Measurements from ENCODE around the gene EIF4E1B. TPM values are rescaled to one million over a fixed set of nuclear protein-coding genes. Genes with fewer than 3 reads are reported as not detected.

EIF4E1B gene
- total and polyA plus RNA-seq, 2 experiments from 2014 or later, result not detected

GRCh38 chr5:176620333-176620981 is 10.0 kb upstream of the EIF4E1B start:
- Histone ChIP-seq H3K4me3 (peak overlapping the region; percentile 12; the same call in 1 of the 2 replicates), H3K4me1 (ENCODE audit: insufficient read depth) (peaks cover 2% of the 10 kb centered on the region), H3K9me2 (ENCODE audit: insufficient read depth) (no peaks in the 10 kb centered on the region), H2AFZ (no peak overlapping the region), H3K36me3 (ENCODE audit: low read depth) (no peaks in the 10 kb centered on the region), H3K27ac (no peak overlapping the region), H3F3A (ENCODE audit: insufficient read depth) (no peaks in the 10 kb centered on the region), H4K20me1 (ENCODE audit: insufficient read depth) (no peaks in the 10 kb centered on the region), H3K79me2 (ENCODE audit: insufficient read depth) (no peaks in the 10 kb centered on the region), H3K9me3 (ENCODE audit: low read depth) (no peaks in the 10 kb centered on the region), H3K27me3 (replicated peaks; ENCODE audit: insufficient read depth) (peaks cover 15% of the 10 kb centered on the region), H3K4me2 (ENCODE audit: unreplicated experiment) (peak overlapping the region; percentile 53), H3K9ac (no peak overlapping the region)
- WGBS, 2 experiments (ENCODE audit: low coverage in 1 of 2, low lambda C conversion rate in 2 of 2, missing lambda C conversion rate in 2 of 2), result 32 to 45% methylated on average over 22 to 32 of the region's 32 CpGs
- in situ Hi-C loops (cut with MboI), result no loop called here
- DNase-seq, result peak; percentile 24
- TF ChIP-seq EZH2 (IDR thresholded peaks at IDR 0.05; ENCODE audit: insufficient read depth, poor library complexity, severe bottlenecking), result no peak
- no peak for TF ChIP-seq EZH2phosphoT487 (IDR thresholded peaks at IDR 0.05; ENCODE audit: insufficient read depth, low read depth)

- Histone ChIP-seq H3K4me2 (ENCODE audit: unreplicated experiment) (no peak overlapping the region), H3K27me3 (replicated peaks; ENCODE audit: insufficient read depth) (peaks cover 15% of the 10 kb centered on the region), H3K9ac (no peak overlapping the region), H3K27ac (no peak overlapping the region), H3K36me3 (ENCODE audit: low read depth) (no peaks in the 10 kb centered on the region), H3K9me3 (ENCODE audit: low read depth) (no peaks in the 10 kb centered on the region), H3F3A (ENCODE audit: insufficient read depth) (no peaks in the 10 kb centered on the region), H4K20me1 (ENCODE audit: insufficient read depth) (no peaks in the 10 kb centered on the region), H3K4me3 (no peak overlapping the region), H3K9me2 (ENCODE audit: insufficient read depth) (no peaks in the 10 kb centered on the region), H3K79me2 (ENCODE audit: insufficient read depth) (no peaks in the 10 kb centered on the region), H2AFZ (no peak overlapping the region), H3K4me1 (ENCODE audit: insufficient read depth) (no peaks in the 10 kb centered on the region)
- 62 to 64% methylated on average over 13 of the region's 13 CpGs for WGBS, 2 experiments (ENCODE audit: low coverage in 1 of 2, low lambda C conversion rate in 2 of 2, missing lambda C conversion rate in 2 of 2)
- DNase-seq, result no peak
- in situ Hi-C loops (cut with MboI), result no loop called here
- TF ChIP-seq EZH2phosphoT487 (IDR thresholded peaks at IDR 0.05; ENCODE audit: insufficient read depth, low read depth), result no peak
- no peak for TF ChIP-seq EZH2 (IDR thresholded peaks at IDR 0.05; ENCODE audit: insufficient read depth, poor library complexity, severe bottlenecking)
Observed at GRCh38 chr5:176621661-176622079, 8.8 kb upstream of the EIF4E1B start.

- Histone ChIP-seq H3F3A (ENCODE audit: insufficient read depth) (no peaks in the 10 kb centered on the region), H3K4me1 (ENCODE audit: insufficient read depth) (no peaks in the 10 kb centered on the region), H3K36me3 (ENCODE audit: low read depth) (no peaks in the 10 kb centered on the region), H3K9ac (no peak overlapping the region), H3K4me2 (ENCODE audit: unreplicated experiment) (no peak overlapping the region), H3K4me3 (no peak overlapping the region), H3K27me3 (replicated peaks; ENCODE audit: insufficient read depth) (peaks cover 20% of the 10 kb centered on the region), H3K79me2 (ENCODE audit: insufficient read depth) (no peaks in the 10 kb centered on the region), H3K9me2 (ENCODE audit: insufficient read depth) (no peaks in the 10 kb centered on the region), H4K20me1 (ENCODE audit: insufficient read depth) (no peaks in the 10 kb centered on the region), H3K27ac (no peak overlapping the region), H2AFZ (no peak overlapping the region), H3K9me3 (ENCODE audit: low read depth) (no peaks in the 10 kb centered on the region)
- no peak for TF ChIP-seq EZH2phosphoT487 (IDR thresholded peaks at IDR 0.05; ENCODE audit: insufficient read depth, low read depth)
- no peak for TF ChIP-seq EZH2 (IDR thresholded peaks at IDR 0.05; ENCODE audit: insufficient read depth, poor library complexity, severe bottlenecking)
- WGBS, 2 experiments (ENCODE audit: low coverage in 1 of 2, low lambda C conversion rate in 2 of 2, missing lambda C conversion rate in 2 of 2), result 63 to 72% methylated on average over 4 of the region's 4 CpGs
- no peak for DNase-seq
- in situ Hi-C loops (cut with MboI), result no loop called here
Observed at GRCh38 chr5:176624142-176624541, 6.3 kb upstream of the EIF4E1B start.

- H3K4me3 ChIP-seq, result no peak overlapping the region
- H3F3A ChIP-seq (ENCODE audit: insufficient read depth), result no peaks in the 10 kb centered on the region
- H3K27me3 ChIP-seq (replicated peaks; ENCODE audit: insufficient read depth), result peaks cover 21% of the 10 kb centered on the region
- H3K27ac ChIP-seq, result no peak overlapping the region
- in situ Hi-C loops (cut with MboI), result no loop called here
- 50 to 53% methylated on average over 9 of the region's 9 CpGs for WGBS, 2 experiments (ENCODE audit: low coverage in 1 of 2, low lambda C conversion rate in 2 of 2, missing lambda C conversion rate in 2 of 2)
- H3K9ac ChIP-seq, result no peak overlapping the region
- no peaks in the 10 kb centered on the region for H3K9me2 ChIP-seq (ENCODE audit: insufficient read depth)
- no peaks in the 10 kb centered on the region for H3K9me3 ChIP-seq (ENCODE audit: low read depth)
- no peaks in the 10 kb centered on the region for H3K36me3 ChIP-seq (ENCODE audit: low read depth)
- H2AFZ ChIP-seq, result no peak overlapping the region
- TF ChIP-seq EZH2phosphoT487 (IDR thresholded peaks at IDR 0.05; ENCODE audit: insufficient read depth, low read depth) (no peak), EZH2 (IDR thresholded peaks at IDR 0.05; ENCODE audit: insufficient read depth, poor library complexity, severe bottlenecking) (no peak)
- no peak for DNase-seq
- no peaks in the 10 kb centered on the region for H3K4me1 ChIP-seq (ENCODE audit: insufficient read depth)
- H3K79me2 ChIP-seq (ENCODE audit: insufficient read depth), result no peaks in the 10 kb centered on the region
- H4K20me1 ChIP-seq (ENCODE audit: insufficient read depth), result no peaks in the 10 kb centered on the region
- no peak overlapping the region for H3K4me2 ChIP-seq (ENCODE audit: unreplicated experiment)
Observed at GRCh38 chr5:176624938-176625337, 5.5 kb upstream of the EIF4E1B start.

Data from GM23248 (cell line).